Measurements from ENCODE around the gene COPS7A.

DNA sequence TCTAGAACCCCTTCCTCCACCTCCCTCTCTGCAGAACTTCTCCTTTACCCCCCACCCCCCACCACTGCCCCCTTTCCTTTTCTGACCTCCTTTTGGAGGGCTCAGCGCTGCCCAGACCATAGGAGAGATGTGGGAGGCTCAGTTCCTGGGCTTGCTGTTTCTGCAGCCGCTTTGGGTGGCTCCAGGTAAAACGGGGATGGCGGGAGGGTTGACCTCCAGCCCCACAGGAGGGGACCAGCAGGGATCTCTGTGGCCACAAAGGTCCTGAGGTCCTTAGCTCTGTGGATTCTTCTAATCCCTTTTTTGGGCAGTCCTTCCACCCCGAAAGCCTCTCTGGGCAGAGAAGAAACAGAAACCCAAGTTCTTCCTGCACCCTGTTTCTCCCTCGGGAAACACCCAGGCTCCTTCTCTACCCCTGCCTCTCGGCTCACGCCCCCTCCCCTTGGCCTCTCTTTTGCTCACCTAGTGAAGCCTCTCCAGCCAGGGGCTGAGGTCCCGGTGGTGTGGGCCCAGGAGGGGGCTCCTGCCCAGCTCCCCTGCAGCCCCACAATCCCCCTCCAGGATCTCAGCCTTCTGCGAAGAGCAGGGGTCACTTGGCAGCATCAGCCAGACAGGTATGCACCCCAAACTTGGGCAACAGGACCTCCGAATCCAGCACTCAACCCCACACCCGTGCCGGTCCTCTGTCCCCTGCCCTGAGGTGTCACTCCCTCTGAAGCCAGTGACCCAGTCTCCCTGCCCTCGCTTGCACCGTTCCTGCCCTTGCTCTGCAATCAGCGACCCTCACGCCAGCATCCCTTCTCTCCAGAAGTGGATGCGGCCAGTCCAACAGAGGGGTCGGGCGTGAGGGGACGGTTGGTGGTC lies 49.1 kb downstream of the COPS7A start:
- TF ChIP-seq, protein P1, sequence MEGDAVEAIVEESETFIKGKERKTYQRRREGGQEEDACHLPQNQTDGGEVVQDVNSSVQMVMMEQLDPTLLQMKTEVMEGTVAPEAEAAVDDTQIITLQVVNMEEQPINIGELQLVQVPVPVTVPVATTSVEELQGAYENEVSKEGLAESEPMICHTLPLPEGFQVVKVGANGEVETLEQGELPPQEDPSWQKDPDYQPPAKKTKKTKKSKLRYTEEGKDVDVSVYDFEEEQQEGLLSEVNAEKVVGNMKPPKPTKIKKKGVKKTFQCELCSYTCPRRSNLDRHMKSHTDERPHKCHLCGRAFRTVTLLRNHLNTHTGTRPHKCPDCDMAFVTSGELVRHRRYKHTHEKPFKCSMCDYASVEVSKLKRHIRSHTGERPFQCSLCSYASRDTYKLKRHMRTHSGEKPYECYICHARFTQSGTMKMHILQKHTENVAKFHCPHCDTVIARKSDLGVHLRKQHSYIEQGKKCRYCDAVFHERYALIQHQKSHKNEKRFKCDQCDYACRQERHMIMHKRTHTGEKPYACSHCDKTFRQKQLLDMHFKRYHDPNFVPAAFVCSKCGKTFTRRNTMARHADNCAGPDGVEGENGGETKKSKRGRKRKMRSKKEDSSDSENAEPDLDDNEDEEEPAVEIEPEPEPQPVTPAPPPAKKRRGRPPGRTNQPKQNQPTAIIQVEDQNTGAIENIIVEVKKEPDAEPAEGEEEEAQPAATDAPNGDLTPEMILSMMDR (conservative IDR thresholded peaks at IDR 0.05; ENCODE audit: low read length), result no peak
- TF ChIP-seq EZH2phosphoT487 (IDR thresholded peaks at IDR 0.05; ENCODE audit: borderline replicate concordance, low read depth, low read length), result no peak
